Testis (tissue), 2 donors: ENCODE results near the gene ABCC10.

Experiments
- POLR2A ChIP-seq: fragments of 450-650 bp; IDR thresholded peaks from one replicate; pipeline ENCODE4 v1.6.1; 2017; ENCODE audit warnings: antibody characterized with exemption, mild to moderate bottlenecking, moderate library complexity
- TF ChIP-seq, protein P1 (sequence below), 3 experiments: fragments of 450-650 bp in 2 of 3; fragments of 200-600 bp in 1 of 3; sonication (generic) in 1 of 3; IDR thresholded peaks; one replicate each; pipeline ENCODE4 v1.5.1; 2016 to 2019; ENCODE audit warnings: antibody characterized with exemption in 3 of 3, mild to moderate bottlenecking in 2 of 3, moderate library complexity in 1 of 3

DNA sequence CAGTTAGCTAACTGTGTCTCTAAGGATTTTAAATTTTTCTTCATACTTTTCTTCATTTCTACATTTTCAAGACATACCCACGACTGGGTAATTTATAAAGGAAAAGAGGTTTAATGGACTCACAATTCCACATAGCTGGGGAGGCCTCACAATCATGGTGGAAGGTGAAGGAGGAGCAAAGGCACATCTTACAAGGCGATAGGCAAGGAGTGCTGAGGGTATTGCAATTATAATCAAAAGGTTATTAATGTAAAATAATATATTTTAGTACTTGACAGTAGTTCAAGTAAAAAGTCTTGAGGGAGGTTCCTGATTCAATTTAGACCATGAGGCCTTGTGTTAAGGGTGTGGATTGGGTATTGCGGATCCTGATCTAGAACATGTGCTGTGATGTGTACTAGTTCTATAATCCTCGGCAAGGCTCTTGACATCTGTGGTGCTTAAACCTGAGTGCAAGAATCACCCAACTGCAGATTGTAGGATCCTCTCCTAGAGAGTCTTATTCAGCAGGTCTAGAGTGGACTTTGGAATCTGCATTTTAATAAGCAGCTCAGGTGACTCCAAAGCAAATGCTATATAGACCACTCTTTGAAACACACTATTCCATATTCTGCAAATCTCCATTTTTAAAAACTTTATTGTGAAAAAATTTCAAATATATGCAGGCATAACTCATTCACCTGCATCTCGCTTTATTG is 7.2 kb upstream of the ABCC10 start:
- TF ChIP-seq, protein P1, sequence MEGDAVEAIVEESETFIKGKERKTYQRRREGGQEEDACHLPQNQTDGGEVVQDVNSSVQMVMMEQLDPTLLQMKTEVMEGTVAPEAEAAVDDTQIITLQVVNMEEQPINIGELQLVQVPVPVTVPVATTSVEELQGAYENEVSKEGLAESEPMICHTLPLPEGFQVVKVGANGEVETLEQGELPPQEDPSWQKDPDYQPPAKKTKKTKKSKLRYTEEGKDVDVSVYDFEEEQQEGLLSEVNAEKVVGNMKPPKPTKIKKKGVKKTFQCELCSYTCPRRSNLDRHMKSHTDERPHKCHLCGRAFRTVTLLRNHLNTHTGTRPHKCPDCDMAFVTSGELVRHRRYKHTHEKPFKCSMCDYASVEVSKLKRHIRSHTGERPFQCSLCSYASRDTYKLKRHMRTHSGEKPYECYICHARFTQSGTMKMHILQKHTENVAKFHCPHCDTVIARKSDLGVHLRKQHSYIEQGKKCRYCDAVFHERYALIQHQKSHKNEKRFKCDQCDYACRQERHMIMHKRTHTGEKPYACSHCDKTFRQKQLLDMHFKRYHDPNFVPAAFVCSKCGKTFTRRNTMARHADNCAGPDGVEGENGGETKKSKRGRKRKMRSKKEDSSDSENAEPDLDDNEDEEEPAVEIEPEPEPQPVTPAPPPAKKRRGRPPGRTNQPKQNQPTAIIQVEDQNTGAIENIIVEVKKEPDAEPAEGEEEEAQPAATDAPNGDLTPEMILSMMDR (IDR thresholded peaks at IDR 0.05): no peak
- no peak for TF ChIP-seq POLR2A
